Nephron progenitor cell (in vitro differentiated cells): ENCODE results near the gene GBP3.
"Not testable (repeated sequence)": the region's sequence is repeated elsewhere in the genome, so short reads cannot be mapped to it uniquely, and the experiment has no call there.

Experiments
- DNase-seq: peaks from one replicate; pipeline ENCODE4 v3.0.0; 2021
- H3K27ac Mint-ChIP-seq: 2 replicates; pipeline ENCODE4 v1.8.0; 2021; ENCODE audit warnings: mild to moderate bottlenecking, moderate library complexity, mixed read lengths
- H3K27me3 Mint-ChIP-seq: 2 replicates; pipeline ENCODE4 v1.8.0; 2021; ENCODE audit warnings: mild to moderate bottlenecking, low read depth, mixed read lengths; ENCODE audit not compliant: poor library complexity
- H3K36me3 Mint-ChIP-seq: 2 replicates; pipeline ENCODE4 v1.8.0; 2021; ENCODE audit warnings: low read depth, mixed read lengths
- H3K4me1 Mint-ChIP-seq: 2 replicates; pipeline ENCODE4 v1.8.0; 2021; ENCODE audit warnings: mixed read lengths
- H3K4me3 Mint-ChIP-seq: 2 replicates; pipeline ENCODE4 v1.8.0; 2021; ENCODE audit warnings: mild to moderate bottlenecking, moderate library complexity, mixed read lengths
- H3K9me3 Mint-ChIP-seq: 2 replicates; pipeline ENCODE4 v1.8.0; 2021; ENCODE audit warnings: mild to moderate bottlenecking, moderate library complexity, mixed read lengths
- TF ChIP-seq, protein P1 (sequence below): fragments of 200-600 bp; sonication (generic); IDR thresholded peaks from 2 replicates; pipeline ENCODE4 v1.5.0; 2021; ENCODE audit warnings: antibody characterized with exemption

GBP3 gene

DNA sequence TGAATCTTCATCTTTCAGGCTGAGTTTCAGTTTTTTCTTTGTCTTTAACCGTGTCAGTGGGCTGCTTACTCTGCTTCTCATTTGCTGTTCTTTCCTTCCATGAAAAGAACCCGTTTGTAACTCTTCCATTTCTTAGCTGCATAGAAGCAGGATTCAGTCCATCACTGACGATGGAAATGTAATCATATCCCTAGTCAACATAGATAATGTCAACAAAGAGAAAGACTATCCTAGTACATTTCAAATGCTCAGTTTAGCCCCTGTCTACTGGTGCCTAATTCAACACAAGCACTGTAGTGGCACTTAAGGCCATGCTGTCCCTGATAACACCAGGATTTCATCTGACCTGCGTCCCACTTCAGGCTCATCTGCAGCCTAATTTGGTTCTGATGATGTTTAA is 42.0 kb upstream of the GBP3 start:
- peaks cover 11% of the 10 kb centered on the region for H3K27me3 Mint-ChIP-seq
- H3K36me3 Mint-ChIP-seq, result no peaks in the 10 kb centered on the region
- peaks cover 15% of the 10 kb centered on the region for H3K4me1 Mint-ChIP-seq
- H3K9me3 Mint-ChIP-seq, result no peaks in the 10 kb centered on the region
- TF ChIP-seq, protein P1, sequence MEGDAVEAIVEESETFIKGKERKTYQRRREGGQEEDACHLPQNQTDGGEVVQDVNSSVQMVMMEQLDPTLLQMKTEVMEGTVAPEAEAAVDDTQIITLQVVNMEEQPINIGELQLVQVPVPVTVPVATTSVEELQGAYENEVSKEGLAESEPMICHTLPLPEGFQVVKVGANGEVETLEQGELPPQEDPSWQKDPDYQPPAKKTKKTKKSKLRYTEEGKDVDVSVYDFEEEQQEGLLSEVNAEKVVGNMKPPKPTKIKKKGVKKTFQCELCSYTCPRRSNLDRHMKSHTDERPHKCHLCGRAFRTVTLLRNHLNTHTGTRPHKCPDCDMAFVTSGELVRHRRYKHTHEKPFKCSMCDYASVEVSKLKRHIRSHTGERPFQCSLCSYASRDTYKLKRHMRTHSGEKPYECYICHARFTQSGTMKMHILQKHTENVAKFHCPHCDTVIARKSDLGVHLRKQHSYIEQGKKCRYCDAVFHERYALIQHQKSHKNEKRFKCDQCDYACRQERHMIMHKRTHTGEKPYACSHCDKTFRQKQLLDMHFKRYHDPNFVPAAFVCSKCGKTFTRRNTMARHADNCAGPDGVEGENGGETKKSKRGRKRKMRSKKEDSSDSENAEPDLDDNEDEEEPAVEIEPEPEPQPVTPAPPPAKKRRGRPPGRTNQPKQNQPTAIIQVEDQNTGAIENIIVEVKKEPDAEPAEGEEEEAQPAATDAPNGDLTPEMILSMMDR, result no peak
- no peak for DNase-seq
- no peak overlapping the region for H3K4me3 Mint-ChIP-seq
- peak overlapping the region; percentile 26 for H3K27ac Mint-ChIP-seq

DNA sequence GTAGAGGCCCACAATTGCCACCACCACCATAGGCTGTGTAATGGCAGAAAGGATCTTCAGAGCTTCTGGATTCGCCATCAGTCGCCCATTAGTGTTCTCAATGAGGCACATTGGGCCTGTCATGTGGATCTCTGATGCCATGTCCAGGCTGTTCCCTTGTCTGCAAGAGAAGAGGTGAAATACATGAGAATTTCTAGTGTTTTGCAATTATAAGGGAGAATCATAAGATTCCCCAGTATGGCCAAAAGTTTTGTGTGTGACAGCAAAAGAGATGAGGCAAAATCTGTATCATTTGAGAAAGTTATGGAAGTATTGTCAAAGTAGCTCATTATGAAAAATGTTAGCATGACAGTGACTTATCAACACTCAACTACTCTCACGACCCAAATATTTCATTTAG is 40.4 kb upstream of the GBP3 start:
- Mint-ChIP-seq H3K27me3 (peaks cover 11% of the 10 kb centered on the region), H3K4me3 (no peak overlapping the region), H3K36me3 (no peaks in the 10 kb centered on the region), H3K27ac (no peak overlapping the region), H3K9me3 (no peaks in the 10 kb centered on the region), H3K4me1 (peaks cover 15% of the 10 kb centered on the region)
- TF ChIP-seq, protein P1, result no peak
- DNase-seq, result no peak

DNA sequence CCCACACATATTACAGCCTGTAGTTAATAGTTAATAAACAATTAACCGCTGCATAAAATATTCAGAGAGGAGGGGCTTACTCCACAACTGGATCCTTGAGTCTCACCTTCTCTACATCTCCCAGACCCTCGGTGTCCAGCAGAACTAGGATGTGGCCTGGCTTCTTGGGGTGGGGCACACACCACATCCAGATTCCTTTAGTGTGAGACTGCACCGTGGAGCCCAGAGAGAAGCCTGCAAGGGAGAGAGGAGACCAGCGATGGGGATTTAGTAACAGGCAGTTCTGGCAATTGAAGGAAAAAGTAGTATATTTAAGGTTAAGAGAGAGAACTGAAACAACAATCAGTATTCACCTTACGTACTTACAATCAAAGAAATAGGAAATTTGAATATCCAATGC is 37.4 kb upstream of the GBP3 start:
- TF ChIP-seq, protein P1, result no peak
- H3K27ac Mint-ChIP-seq, result no peak overlapping the region
- no peaks in the 10 kb centered on the region for H3K9me3 Mint-ChIP-seq
- peaks cover 16% of the 10 kb centered on the region for H3K27me3 Mint-ChIP-seq
- no peaks in the 10 kb centered on the region for H3K36me3 Mint-ChIP-seq
- no peak for DNase-seq
- peaks cover 15% of the 10 kb centered on the region for H3K4me1 Mint-ChIP-seq
- H3K4me3 Mint-ChIP-seq, result no peak overlapping the region

DNA sequence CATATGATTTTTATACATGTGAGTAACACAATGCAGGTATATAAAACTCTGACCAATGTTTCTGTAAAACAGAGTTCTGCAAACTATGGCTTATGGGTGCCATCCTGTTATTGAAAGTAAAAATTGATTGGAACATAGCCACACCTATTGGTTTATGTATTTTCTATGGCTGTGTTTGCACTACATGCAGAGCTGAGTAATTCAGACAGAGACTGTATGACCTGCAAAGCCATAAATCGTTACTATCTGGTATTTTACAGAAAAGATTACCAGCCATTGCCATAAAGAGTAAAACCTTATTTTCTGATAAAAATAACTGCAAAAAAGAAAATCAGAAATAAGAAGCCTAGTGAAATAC is 29.3 kb upstream of the GBP3 start:
- Mint-ChIP-seq H3K36me3 (no peaks in the 10 kb centered on the region), H3K4me3 (no peak overlapping the region), H3K27ac (no peak overlapping the region), H3K9me3 (no peaks in the 10 kb centered on the region), H3K4me1 (no peaks in the 10 kb centered on the region), H3K27me3 (peaks cover 9% of the 10 kb centered on the region)
- TF ChIP-seq, protein P1, result no peak
- DNase-seq, result no peak

DNA sequence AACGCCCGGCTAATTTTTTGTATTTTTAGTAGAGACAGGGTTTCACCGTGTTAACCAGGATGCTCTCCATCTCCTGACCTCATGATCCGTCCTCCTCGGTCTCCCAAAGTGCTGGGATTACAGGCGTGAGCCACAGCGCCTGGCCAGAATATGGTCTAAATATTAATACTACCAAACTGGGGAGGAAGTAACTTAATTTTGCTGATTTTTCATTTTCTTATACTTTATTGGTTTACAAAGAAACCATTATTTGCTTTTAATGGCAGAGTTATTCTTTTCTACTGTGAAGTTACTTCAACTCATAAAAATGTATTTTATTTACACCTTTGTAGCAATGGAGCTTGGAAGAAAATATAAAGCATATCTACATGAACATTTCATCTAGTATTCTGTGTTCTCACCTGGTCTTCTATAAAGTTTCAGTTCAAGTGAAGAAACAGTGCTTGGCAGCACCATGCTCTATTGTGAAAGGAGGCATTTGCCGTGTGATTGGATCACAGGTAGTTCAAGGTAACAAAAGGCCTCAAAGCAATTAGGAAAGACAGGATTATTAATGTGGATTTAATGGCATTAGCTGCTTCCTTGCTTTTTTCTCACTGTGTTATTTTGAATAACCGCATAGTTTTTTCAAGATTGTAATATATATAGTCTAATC is 28.8 kb upstream of the GBP3 start:
- no peaks in the 10 kb centered on the region for H3K36me3 Mint-ChIP-seq
- no peaks in the 10 kb centered on the region for H3K4me1 Mint-ChIP-seq
- peaks cover 9% of the 10 kb centered on the region for H3K27me3 Mint-ChIP-seq
- no peaks in the 10 kb centered on the region for H3K9me3 Mint-ChIP-seq
- no peak overlapping the region for H3K27ac Mint-ChIP-seq
- H3K4me3 Mint-ChIP-seq, result no peak overlapping the region
- DNase-seq, result no peak
- TF ChIP-seq, protein P1, result no peak

DNA sequence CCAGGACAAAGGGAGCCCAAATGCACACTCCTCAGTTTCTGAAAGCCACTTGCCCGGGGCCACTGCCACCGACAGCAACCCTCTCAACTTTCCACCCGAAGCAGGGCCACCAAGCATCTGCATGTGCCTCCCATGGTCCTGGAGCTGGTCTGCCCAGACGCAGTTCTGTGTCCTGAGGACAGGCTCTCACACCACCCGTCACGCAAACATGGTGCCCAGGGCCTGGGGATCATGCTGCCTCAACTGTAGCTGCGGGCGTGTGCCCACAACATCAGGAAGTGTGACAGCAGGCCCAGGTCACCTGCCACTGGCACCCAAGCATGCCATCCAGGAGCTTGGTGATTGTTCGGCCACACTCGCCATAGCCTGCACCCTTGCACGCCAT is 28.0 kb upstream of the GBP3 start:
- no peak for DNase-seq
- no peak overlapping the region for H3K27ac Mint-ChIP-seq
- TF ChIP-seq, protein P1, result no peak
- no peaks in the 10 kb centered on the region for H3K4me1 Mint-ChIP-seq
- peaks cover 4% of the 10 kb centered on the region for H3K27me3 Mint-ChIP-seq
- no peak overlapping the region for H3K4me3 Mint-ChIP-seq
- no peaks in the 10 kb centered on the region for H3K36me3 Mint-ChIP-seq
- H3K9me3 Mint-ChIP-seq, result no peaks in the 10 kb centered on the region

DNA sequence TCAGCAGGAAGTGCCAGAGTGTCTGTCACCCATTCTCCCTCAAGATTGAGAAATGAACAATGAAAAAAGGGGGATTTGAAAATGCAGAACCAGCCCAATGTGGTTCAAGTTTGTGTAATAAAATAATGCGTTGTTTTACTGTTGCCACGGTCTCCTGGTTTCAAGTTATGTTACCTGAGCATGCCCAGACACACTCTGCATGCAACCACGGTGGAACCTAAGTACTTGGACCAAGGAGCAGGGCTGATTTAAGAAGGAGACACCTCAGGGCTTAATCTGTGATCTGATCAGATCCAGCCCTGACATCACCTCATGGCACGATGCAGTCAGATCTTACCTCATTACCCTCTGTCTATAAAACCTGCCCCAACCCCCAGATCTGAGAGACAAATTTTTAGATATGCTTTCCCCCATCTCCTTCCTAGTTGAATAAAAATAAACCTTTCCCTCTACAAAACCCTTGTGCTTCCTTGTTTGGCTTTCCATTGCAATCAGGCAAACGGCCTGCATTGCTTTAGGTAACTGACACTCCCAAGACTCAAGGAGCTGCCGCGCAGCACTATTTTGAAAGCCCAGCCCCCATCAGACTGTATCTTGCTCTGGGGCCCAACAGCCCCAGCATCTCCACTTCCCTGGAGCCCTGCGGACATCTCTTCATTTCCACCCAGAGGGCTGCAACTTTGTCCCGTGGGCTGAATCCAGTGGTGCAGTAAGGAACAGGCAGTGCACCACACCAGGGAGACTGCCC is 27.4 kb upstream of the GBP3 start:
- H3K27me3 Mint-ChIP-seq, H3K9me3 Mint-ChIP-seq, H3K27ac Mint-ChIP-seq, H3K4me1 Mint-ChIP-seq, H3K36me3 Mint-ChIP-seq, DNase-seq, H3K4me3 Mint-ChIP-seq: not testable (repeated sequence)

DNA sequence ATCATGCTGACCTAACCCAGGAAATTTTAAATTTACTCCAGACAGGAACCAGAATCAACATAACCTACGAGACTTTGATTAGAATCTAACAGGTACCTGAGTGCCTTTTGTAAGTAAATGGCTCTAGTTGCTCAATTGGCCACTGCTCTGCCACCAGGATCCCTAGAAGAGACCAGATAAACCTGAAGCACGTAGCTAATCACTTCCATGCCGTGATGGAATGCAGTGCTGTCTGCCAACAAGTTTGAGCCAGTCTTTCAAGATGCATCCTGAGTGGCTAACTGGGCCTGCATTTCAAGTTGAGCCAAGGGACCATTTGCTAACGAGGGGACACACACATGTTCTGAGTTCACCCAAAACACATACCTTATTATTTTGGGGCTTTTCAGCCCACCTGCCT is 26.5 kb upstream of the GBP3 start:
- H3K9me3 Mint-ChIP-seq, H3K27ac Mint-ChIP-seq, H3K4me1 Mint-ChIP-seq, H3K27me3 Mint-ChIP-seq, H3K36me3 Mint-ChIP-seq, DNase-seq, H3K4me3 Mint-ChIP-seq: not testable (repeated sequence)
